ENCODE data around the gene CFAP410.
"Not testable (repeated sequence)": the region's sequence is repeated elsewhere in the genome, so short reads cannot be mapped to it uniquely, and the experiment has no call there.

CFAP410 gene

GRCh38 chr21:44316277-44316900 is 22.8 kb downstream of the CFAP410 start:
- no peak for DNase-seq (ENCODE audit: low read depth)

GRCh38 chr21:44315691-44316203 is 23.4 kb downstream of the CFAP410 start:
- DNase-seq (ENCODE audit: low read depth): no peak

- DNase-seq (ENCODE audit: low read depth): no peak
Observed at GRCh38 chr21:44314561-44314960, 24.6 kb downstream of the CFAP410 start.

- DNase-seq (ENCODE audit: low read depth): no peak
Observed at GRCh38 chr21:44314128-44314527, 25.1 kb downstream of the CFAP410 start.

- no peak for DNase-seq (ENCODE audit: low read depth)
Observed at GRCh38 chr21:44313451-44313850, 25.7 kb downstream of the CFAP410 start.

GRCh38 chr21:44312716-44313115 is 26.5 kb downstream of the CFAP410 start:
- no peak for DNase-seq (ENCODE audit: low read depth)

GRCh38 chr21:44312089-44312488 is 27.1 kb downstream of the CFAP410 start:
- no peak for DNase-seq (ENCODE audit: low read depth)

GRCh38 chr21:44310628-44311507 is 28.3 kb downstream of the CFAP410 start:
- DNase-seq (ENCODE audit: low read depth): no peak

- DNase-seq (ENCODE audit: low read depth): no peak
Observed at GRCh38 chr21:44306936-44307704, 32.1 kb downstream of the CFAP410 start.

- DNase-seq (ENCODE audit: low read depth): no peak
Observed at GRCh38 chr21:44305691-44306090, 33.5 kb downstream of the CFAP410 start.

- peak; percentile 38 for DNase-seq (ENCODE audit: low read depth)
Observed at GRCh38 chr21:44304877-44305293, 34.3 kb downstream of the CFAP410 start.

GRCh38 chr21:44304011-44304616 is 35.1 kb downstream of the CFAP410 start:
- DNase-seq (ENCODE audit: low read depth): no peak

- DNase-seq (ENCODE audit: low read depth): no peak
Observed at GRCh38 chr21:44303490-44303981, 35.7 kb downstream of the CFAP410 start.

GRCh38 chr21:44302573-44303401 is 36.4 kb downstream of the CFAP410 start:
- DNase-seq (ENCODE audit: low read depth): not testable (repeated sequence)

GRCh38 chr21:44301961-44302406 is 37.2 kb downstream of the CFAP410 start:
- no peak for DNase-seq (ENCODE audit: low read depth)

- DNase-seq (ENCODE audit: low read depth): no peak
Observed at GRCh38 chr21:44301141-44301540, 38.0 kb downstream of the CFAP410 start.

- peak; percentile 52 for DNase-seq (ENCODE audit: low read depth)
Observed at GRCh38 chr21:44300262-44300959, 38.8 kb downstream of the CFAP410 start.

- DNase-seq (ENCODE audit: low read depth): peak; percentile 45
Observed at GRCh38 chr21:44299458-44300261, 39.5 kb downstream of the CFAP410 start, which contains the start of gene PFKL. PFKL (plus strand) TSS chr21:44300053; CDS start chr21:44300106, 53 bp downstream.

- no peak for DNase-seq (ENCODE audit: low read depth)
Observed at GRCh38 chr21:44299085-44299457, 40.1 kb downstream of the CFAP410 start.
